Cardiac muscle cell (in vitro differentiated cells and primary cell): ENCODE measurements around the gene OBSCN. TPM values are rescaled to one million over a fixed set of nuclear protein-coding genes. Genes with fewer than 3 reads are reported as not detected.

Experiments used
- DNase-seq, 2 donors: peaks; one replicate each; pipeline versions ENCODE4 v3.0.0 to v3.0.0-alpha.2; 2010 to 2017; ENCODE audit warnings: low read depth in 1 of 2, low spot score in 1 of 2
- H3K27ac ChIP-seq: fragments of 200-600 bp; sonication (generic); 2 replicates; pipeline ENCODE4 v1.5.1; 2016
- H3K27me3 ChIP-seq: fragments of 200-600 bp; sonication (generic); 2 replicates; pipeline ENCODE4 v1.6.0; 2016; ENCODE audit warnings: control low read depth
- H3K36me3 ChIP-seq: fragments of 200-600 bp; sonication (generic); 2 replicates; pipeline ENCODE4 v1.5.1; 2016; ENCODE audit warnings: control low read depth
- H3K4me1 ChIP-seq: fragments of 200-600 bp; sonication (generic); 2 replicates; pipeline ENCODE4 v1.8.1; 2017; ENCODE audit warnings: low read depth, mild to moderate bottlenecking, mixed run types
- H3K4me3 ChIP-seq: fragments of 200-600 bp; sonication (generic); 2 replicates; pipeline ENCODE4 v1.5.1; 2016; ENCODE audit warnings: mild to moderate bottlenecking
- H3K9me3 ChIP-seq: fragments of 200-600 bp; sonication (generic); 2 replicates; pipeline ENCODE4 v1.5.1; 2017; ENCODE audit warnings: low read depth, mild to moderate bottlenecking, control low read depth
- polyA plus RNA-seq: library from polyadenylated mRNA; unstranded; fragments of >200 nt; fragmentation: Nextera tagmentation; extraction: Ambion mirVana; gene quantifications from 2 replicates; pipeline ENCODE4 v1.2.1, GENCODE V29; 2016
- total RNA-seq: library from RNA; depleted of rRNA; stranded (reverse); fragments of >200 nt; gene quantifications from 2 replicates; pipeline ENCODE4 v1.2.3, GENCODE V29; 2016
- TF ChIP-seq, protein P1 (sequence below): IDR thresholded peaks from 2 replicates; pipeline ENCODE4 v1.5.1; 2012; ENCODE audit warnings: low read depth, mild to moderate bottlenecking, low read length

OBSCN gene
- total and polyA plus RNA-seq, 2 experiments from 2014 or later = 87.1 to 390 TPM

DNA sequence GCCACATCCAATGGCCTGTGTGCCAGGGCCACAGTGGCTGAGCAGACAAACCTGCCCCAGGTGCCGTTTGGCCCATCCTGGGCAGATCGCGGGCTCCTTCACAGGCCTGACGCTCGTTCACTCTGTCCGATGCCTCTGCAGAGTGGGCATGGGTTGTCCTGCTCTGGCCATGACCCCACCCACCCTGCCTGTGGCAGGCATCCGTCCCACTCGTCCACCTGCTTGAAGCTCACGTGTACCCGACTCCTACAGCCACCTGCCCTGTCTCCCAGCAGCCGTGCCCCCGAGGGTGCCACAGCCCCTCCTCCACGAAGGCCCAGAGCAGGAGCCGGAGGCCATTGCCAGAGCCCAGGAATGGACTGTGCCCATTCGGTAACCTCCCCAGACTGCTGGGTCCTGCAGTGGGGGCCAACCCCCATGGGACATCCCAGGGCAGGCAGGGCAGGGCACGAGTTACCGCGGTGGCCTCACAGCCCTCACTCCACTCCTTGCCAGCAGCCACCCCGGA is 156.9 kb downstream of the OBSCN start:
- Histone ChIP-seq H3K4me3 (no peak overlapping the region), H3K27me3 (no peaks in the 10 kb centered on the region), H3K36me3 (no peaks in the 10 kb centered on the region), H3K27ac (peak overlapping the region; percentile 39), H3K4me1 (peaks cover 26% of the 10 kb centered on the region), H3K9me3 (no peaks in the 10 kb centered on the region)
- TF ChIP-seq, protein P1, sequence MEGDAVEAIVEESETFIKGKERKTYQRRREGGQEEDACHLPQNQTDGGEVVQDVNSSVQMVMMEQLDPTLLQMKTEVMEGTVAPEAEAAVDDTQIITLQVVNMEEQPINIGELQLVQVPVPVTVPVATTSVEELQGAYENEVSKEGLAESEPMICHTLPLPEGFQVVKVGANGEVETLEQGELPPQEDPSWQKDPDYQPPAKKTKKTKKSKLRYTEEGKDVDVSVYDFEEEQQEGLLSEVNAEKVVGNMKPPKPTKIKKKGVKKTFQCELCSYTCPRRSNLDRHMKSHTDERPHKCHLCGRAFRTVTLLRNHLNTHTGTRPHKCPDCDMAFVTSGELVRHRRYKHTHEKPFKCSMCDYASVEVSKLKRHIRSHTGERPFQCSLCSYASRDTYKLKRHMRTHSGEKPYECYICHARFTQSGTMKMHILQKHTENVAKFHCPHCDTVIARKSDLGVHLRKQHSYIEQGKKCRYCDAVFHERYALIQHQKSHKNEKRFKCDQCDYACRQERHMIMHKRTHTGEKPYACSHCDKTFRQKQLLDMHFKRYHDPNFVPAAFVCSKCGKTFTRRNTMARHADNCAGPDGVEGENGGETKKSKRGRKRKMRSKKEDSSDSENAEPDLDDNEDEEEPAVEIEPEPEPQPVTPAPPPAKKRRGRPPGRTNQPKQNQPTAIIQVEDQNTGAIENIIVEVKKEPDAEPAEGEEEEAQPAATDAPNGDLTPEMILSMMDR = no peak
- no peak for DNase-seq

GRCh38 chr1:228365271-228366061 is 157.6 kb downstream of the OBSCN start:
- no peaks in the 10 kb centered on the region for H3K36me3 ChIP-seq
- no peak for DNase-seq
- H3K27ac ChIP-seq = peak overlapping the region; percentile 98
- peaks cover 33% of the 10 kb centered on the region for H3K4me1 ChIP-seq
- H3K4me3 ChIP-seq = no peak overlapping the region
- TF ChIP-seq, protein P1 = no peak
- no peaks in the 10 kb centered on the region for H3K9me3 ChIP-seq
- H3K27me3 ChIP-seq = no peaks in the 10 kb centered on the region

DNA sequence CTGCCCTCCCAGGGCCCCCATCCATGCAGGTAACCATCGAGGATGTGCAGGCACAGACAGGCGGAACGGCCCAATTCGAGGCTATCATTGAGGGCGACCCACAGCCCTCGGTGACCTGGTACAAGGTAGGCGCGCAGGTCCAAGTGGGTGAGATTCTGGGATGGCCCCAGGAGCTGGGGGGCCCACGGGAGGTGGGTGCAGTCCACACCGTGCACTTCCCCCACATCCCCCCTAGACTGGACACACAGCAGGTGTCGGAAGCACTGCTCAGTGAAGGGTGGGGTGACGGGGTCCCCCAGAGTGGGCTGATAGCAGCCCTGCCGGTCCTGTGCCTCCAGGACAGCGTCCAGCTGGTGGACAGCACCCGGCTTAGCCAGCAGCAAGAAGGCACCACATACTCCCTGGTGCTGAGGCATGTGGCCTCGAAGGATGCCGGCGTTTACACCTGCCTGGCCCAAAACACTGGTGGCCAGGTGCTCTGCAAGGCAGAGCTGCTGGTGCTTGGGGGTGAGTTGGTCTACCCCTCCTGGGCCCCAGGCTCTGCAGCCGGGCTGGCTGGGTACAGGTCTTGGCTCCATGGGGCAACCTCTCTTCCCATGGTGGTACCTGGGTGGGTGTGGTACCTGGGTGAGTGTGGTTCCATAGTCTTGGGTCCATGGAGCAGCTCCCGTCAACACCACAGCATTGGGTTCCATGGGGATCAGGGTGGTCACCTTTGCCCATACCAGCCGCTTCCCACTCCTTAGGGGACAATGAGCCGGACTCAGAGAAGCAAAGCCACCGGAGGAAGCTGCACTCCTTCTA is 158.4 kb downstream of the OBSCN start:
- Histone ChIP-seq H3K27ac (peak overlapping the region; percentile 98), H3K27me3 (no peaks in the 10 kb centered on the region), H3K4me3 (no peak overlapping the region), H3K36me3 (peaks cover 3% of the 10 kb centered on the region), H3K9me3 (no peaks in the 10 kb centered on the region), H3K4me1 (peaks cover 38% of the 10 kb centered on the region)
- TF ChIP-seq, protein P1 = no peak
- DNase-seq = no peak

GRCh38 chr1:228366866-228367741 is 159.3 kb downstream of the OBSCN start:
- no peak for DNase-seq
- H3K27me3 ChIP-seq = no peaks in the 10 kb centered on the region
- H3K36me3 ChIP-seq = peaks cover 9% of the 10 kb centered on the region
- H3K9me3 ChIP-seq = no peaks in the 10 kb centered on the region
- peaks cover 44% of the 10 kb centered on the region for H3K4me1 ChIP-seq
- peak overlapping the region; percentile 98 for H3K27ac ChIP-seq
- H3K4me3 ChIP-seq = no peak overlapping the region
- TF ChIP-seq, protein P1 = no peak
